ENCODE results near the gene AKR1B1. TPM values are rescaled to one million over a fixed set of nuclear protein-coding genes. Genes with fewer than 3 reads are reported as not detected.

AKR1B1 gene
- total and polyA plus RNA-seq, 2 of the 4 experiments (the other 2 are of a cell fraction), result 90.9 to 201 TPM

GRCh38 chr7:134433430-134433829, 25.5 kb downstream of the AKR1B1 start:
- no TSS peak for BruUV-seq (replicated peaks)
- H3K23ac ChIP-seq (ENCODE audit: low read depth, low read length), result no peak overlapping the region
- no peak overlapping the region for H3K56ac ChIP-seq (ENCODE audit: extremely low read depth, insufficient read depth, low read length)
- no peaks in the 10 kb centered on the region for H3K79me1 ChIP-seq (ENCODE audit: low read depth in 1 of 2, low read length in 2 of 2)
- no peak overlapping the region for H4K5ac ChIP-seq (ENCODE audit: low read depth, low read length)
- no peak overlapping the region for H3K4me3 ChIP-seq (ENCODE audit: insufficient read depth, low read depth, low read length)
- ATAC-seq (ENCODE audit: low read depth) (no peak), DNase-seq (no peak)
- no peak for TF ChIP-seq NFE2L2 (IDR thresholded peaks at IDR 0.05; ENCODE audit: low read depth, low read length)
- TF ChIP-seq SMC3 (IDR thresholded peaks at IDR 0.05; ENCODE audit: low read depth, low read length), result no peak
- no peak for TF ChIP-seq USF2 (IDR thresholded peaks at IDR 0.05; ENCODE audit: low read depth, low read length)
- TF ChIP-seq FOS (IDR thresholded peaks at IDR 0.05; ENCODE audit: low read depth, low read length), result no peak
- no peak for TF ChIP-seq CEBPB (IDR thresholded peaks at IDR 0.05; ENCODE audit: low read depth, low read length)
- no peak for TF ChIP-seq RCOR1 (IDR thresholded peaks at IDR 0.05; ENCODE audit: insufficient replicate concordance, low read length)
- no peak for TF ChIP-seq CTCF (conservative IDR thresholded peaks at IDR 0.05; ENCODE audit: low read depth, low read length)
- no peak for TF ChIP-seq BHLHE40 (IDR thresholded peaks at IDR 0.05; ENCODE audit: low read depth, low read length)
- no peak for TF ChIP-seq MAFK (IDR thresholded peaks at IDR 0.05; ENCODE audit: low read depth, low read length)
- no peak for TF ChIP-seq MAZ (IDR thresholded peaks at IDR 0.05; ENCODE audit: borderline replicate concordance, low read depth, low read length)
- TF ChIP-seq POLR2A (IDR thresholded peaks at IDR 0.05; ENCODE audit: low read depth, low read length), result no peak
- TF ChIP-seq CHD1 (IDR thresholded peaks at IDR 0.05; ENCODE audit: low read depth, low read length), result no peak
- no peak for TF ChIP-seq RAD21 (IDR thresholded peaks at IDR 0.05; ENCODE audit: low read length)
- dilution Hi-C loops (cut with HindIII; ENCODE audit: low sequenced_read_pairs, unreplicated experiment), result no loop called here
- no peak overlapping the region for H2BK120ac ChIP-seq (ENCODE audit: low read depth, low read length)
- H3K4me1 ChIP-seq (ENCODE audit: control insufficient read depth, insufficient read depth, low read length), result peaks cover 8% of the 10 kb centered on the region
- no peaks in the 10 kb centered on the region for H4K20me1 ChIP-seq (ENCODE audit: insufficient read depth, low read length)
- ChIA-PET POLR2A (ENCODE audit: unreplicated experiment) (no interaction called here), CTCF (interaction anchor here (0.7 to 2.5 kb wide), 15 partner anchors 9 to 177 kb away, joined by 3 to 43 read pairs (median 5); no protein-coding TSS in a partner anchor)
- peaks cover 8% of the 10 kb centered on the region; the same call in 1 of the 2 replicates for H3K9me1 ChIP-seq (ENCODE audit: insufficient read depth, low read length)
- no peak overlapping the region for H3K9ac ChIP-seq (ENCODE audit: low read depth, low read length)
- no peak overlapping the region for H2AFZ ChIP-seq (replicated peaks; ENCODE audit: low read length, poor library complexity)
- intact Hi-C loops (cut with micrococcal nuclease), result loop anchor here (10.0 kb wide), 1 partner anchor 241 kb away; no protein-coding TSS in a partner anchor
- no peaks in the 10 kb centered on the region for H3K36me3 ChIP-seq (ENCODE audit: control insufficient read depth, insufficient read depth, low read length)
- H2AK9ac ChIP-seq (replicated peaks; ENCODE audit: low read depth, low read length, poor library complexity), result no peak overlapping the region
- H2BK20ac ChIP-seq (ENCODE audit: low read depth, low read length), result no peak overlapping the region
- no peak overlapping the region for H3K14ac ChIP-seq (replicated peaks; ENCODE audit: low read depth, low read length)
- no peak overlapping the region for H3K4me2 ChIP-seq (ENCODE audit: low read depth, low read length)
- H2BK5ac ChIP-seq (ENCODE audit: low read depth, low read length, poor library complexity, severe bottlenecking), result no peak overlapping the region
- no peaks in the 10 kb centered on the region; the same call in 1 of the 2 replicates for H3K9me3 ChIP-seq (ENCODE audit: control insufficient read depth, insufficient read depth, low read length)
- peak overlapping the region in 1 of 2 experiments; percentile 61; a peak in 1 of 4 replicates for H4K8ac ChIP-seq (ENCODE audit: low read depth in 2 of 2, low read length in 2 of 2)
- no CpG with 5 or more reads among the region's 4 CpGs for WGBS, 2 experiments (ENCODE audit: extremely low coverage in 2 of 2, insufficient read length in 1 of 2)
- no peak overlapping the region; the same call in 1 of the 2 replicates for H3K4ac ChIP-seq (ENCODE audit: low read depth, low read length)
- H3K18ac ChIP-seq (ENCODE audit: low read depth, low read length), result no peak overlapping the region
- H3K27ac ChIP-seq (ENCODE audit: insufficient read depth, low read length), result no peak overlapping the region
- in situ Hi-C loops (cut with MboI; ENCODE audit: low sequenced_read_pairs), result loop anchor here (5.0 kb wide), 1 partner anchor 79 kb away; no protein-coding TSS in a partner anchor
- no peak overlapping the region for H4K91ac ChIP-seq (ENCODE audit: insufficient read depth, low read depth, low read length)
- no peak overlapping the region for H2BK15ac ChIP-seq (ENCODE audit: low read depth, low read length)
- H3K27me3 ChIP-seq (ENCODE audit: control insufficient read depth, insufficient read depth, low read length), result peaks cover 1% of the 10 kb centered on the region; the same call in 1 of the 2 replicates
- H2AK5ac ChIP-seq (ENCODE audit: low read depth, low read length), result no peak overlapping the region

Data from IMR-90 (cell line).